ENCODE results near the gene PARD3. TPM values are rescaled to one million over a fixed set of nuclear protein-coding genes. Genes with fewer than 3 reads are reported as not detected.
"Not testable (repeated sequence)": the region's sequence is repeated elsewhere in the genome, so short reads cannot be mapped to it uniquely, and the experiment has no call there.

The PARD3 gene
- total RNA-seq, 1 donor from 2014 or later = 26.0 TPM

GRCh38 chr10:34705563-34705962, 109.5 kb downstream of the PARD3 start:
- peaks cover 66% of the 10 kb centered on the region for H3K4me1 Mint-ChIP-seq (ENCODE audit: low read depth)
- no peaks in the 10 kb centered on the region for H3K9me3 Mint-ChIP-seq (ENCODE audit: low read depth)
- no peak overlapping the region for H3K4me3 Mint-ChIP-seq (ENCODE audit: unreplicated experiment)
- no peak for DNase-seq (ENCODE audit: low spot score)
- no peaks in the 10 kb centered on the region for H3K36me3 Mint-ChIP-seq (ENCODE audit: low read depth)
- no peak overlapping the region for H3K27ac Mint-ChIP-seq (ENCODE audit: unreplicated experiment)
- no peaks in the 10 kb centered on the region for H3K27me3 Mint-ChIP-seq (ENCODE audit: low read depth)
- TF ChIP-seq CTCF (IDR thresholded peaks at IDR 0.05) = no peak

GRCh38 chr10:34704526-34705184, 110.4 kb downstream of the PARD3 start:
- Mint-ChIP-seq H3K27ac (ENCODE audit: unreplicated experiment) (no peak overlapping the region), H3K4me1 (ENCODE audit: low read depth) (peaks cover 70% of the 10 kb centered on the region), H3K9me3 (ENCODE audit: low read depth) (no peaks in the 10 kb centered on the region)

GRCh38 chr10:34702982-34703381, 112.1 kb downstream of the PARD3 start:
- no peak for DNase-seq (ENCODE audit: low spot score)
- Mint-ChIP-seq H3K27me3 (ENCODE audit: low read depth) (no peaks in the 10 kb centered on the region), H3K36me3 (ENCODE audit: low read depth) (no peaks in the 10 kb centered on the region), H3K9me3 (ENCODE audit: low read depth) (no peaks in the 10 kb centered on the region), H3K4me3 (ENCODE audit: unreplicated experiment) (no peak overlapping the region), H3K4me1 (ENCODE audit: low read depth) (peaks cover 79% of the 10 kb centered on the region), H3K27ac (ENCODE audit: unreplicated experiment) (no peak overlapping the region)
- no peak for TF ChIP-seq CTCF (IDR thresholded peaks at IDR 0.05)

More at GRCh38 chr10:34704526-34705184, 110.4 kb downstream of the PARD3 start:
- no peak for TF ChIP-seq CTCF (IDR thresholded peaks at IDR 0.05)
- Mint-ChIP-seq H3K36me3 (ENCODE audit: low read depth) (no peaks in the 10 kb centered on the region), H3K27me3 (ENCODE audit: low read depth) (no peaks in the 10 kb centered on the region), H3K4me3 (ENCODE audit: unreplicated experiment) (no peak overlapping the region)
- DNase-seq (ENCODE audit: low spot score) = no peak

GRCh38 chr10:34702093-34702937, 112.8 kb downstream of the PARD3 start:
- Mint-ChIP-seq H3K9me3 (ENCODE audit: low read depth) (no peaks in the 10 kb centered on the region), H3K4me3 (ENCODE audit: unreplicated experiment) (no peak overlapping the region), H3K36me3 (ENCODE audit: low read depth) (no peaks in the 10 kb centered on the region), H3K27ac (ENCODE audit: unreplicated experiment) (no peak overlapping the region), H3K4me1 (ENCODE audit: low read depth) (peaks cover 79% of the 10 kb centered on the region), H3K27me3 (ENCODE audit: low read depth) (no peaks in the 10 kb centered on the region)
- DNase-seq (ENCODE audit: low spot score) = no peak
- no peak for TF ChIP-seq CTCF (IDR thresholded peaks at IDR 0.05)

- no peak for DNase-seq (ENCODE audit: low spot score)
- Mint-ChIP-seq H3K4me3 (ENCODE audit: unreplicated experiment) (no peak overlapping the region), H3K27me3 (ENCODE audit: low read depth) (no peaks in the 10 kb centered on the region), H3K36me3 (ENCODE audit: low read depth) (no peaks in the 10 kb centered on the region), H3K27ac (ENCODE audit: unreplicated experiment) (no peak overlapping the region), H3K9me3 (ENCODE audit: low read depth) (no peaks in the 10 kb centered on the region), H3K4me1 (ENCODE audit: low read depth) (peaks cover 88% of the 10 kb centered on the region)
- no peak for TF ChIP-seq CTCF (IDR thresholded peaks at IDR 0.05)
Observed at GRCh38 chr10:34701194-34701593, 113.9 kb downstream of the PARD3 start.

- not testable (repeated sequence) for H3K4me3 Mint-ChIP-seq (ENCODE audit: unreplicated experiment); H3K36me3 Mint-ChIP-seq (ENCODE audit: low read depth); H3K9me3 Mint-ChIP-seq (ENCODE audit: low read depth); H3K27me3 Mint-ChIP-seq (ENCODE audit: low read depth); DNase-seq (ENCODE audit: low spot score); H3K27ac Mint-ChIP-seq (ENCODE audit: unreplicated experiment)
- H3K4me1 Mint-ChIP-seq (ENCODE audit: low read depth) = peaks cover 87% of the 10 kb centered on the region
Observed at GRCh38 chr10:34700752-34701151, 114.3 kb downstream of the PARD3 start.

Data from chondrocyte (in vitro differentiated cells).